ENCODE measurements around the gene NRIP1. TPM values are rescaled to one million over a fixed set of nuclear protein-coding genes. Genes with fewer than 3 reads are reported as not detected.
"Not testable (repeated sequence)": the region's sequence is repeated elsewhere in the genome, so short reads cannot be mapped to it uniquely, and the experiment has no call there.

The NRIP1 gene
- total RNA-seq, 1 experiment from 2014 or later, result 9.4 TPM

GRCh38 chr21:15051644-15052458 is 12.9 kb downstream of the NRIP1 start:
- DNase-seq (ENCODE audit: low read depth, low spot score), result no peak
- in situ Hi-C loops (cut with HindIII; ENCODE audit: low pct_unique_long_range_greater_than_20kb, low sequenced_read_pairs), result no loop called here

GRCh38 chr21:15050568-15051377 is 14.0 kb downstream of the NRIP1 start:
- in situ Hi-C loops (cut with HindIII; ENCODE audit: low pct_unique_long_range_greater_than_20kb, low sequenced_read_pairs), result no loop called here

GRCh38 chr21:15045017-15045416 is 19.8 kb downstream of the NRIP1 start:
- in situ Hi-C loops (cut with HindIII; ENCODE audit: low pct_unique_long_range_greater_than_20kb, low sequenced_read_pairs), result no loop called here
- DNase-seq (ENCODE audit: low read depth, low spot score), result no peak

More at GRCh38 chr21:15050568-15051377, 14.0 kb downstream of the NRIP1 start:
- no peak for DNase-seq (ENCODE audit: low read depth, low spot score)

GRCh38 chr21:15042531-15042930 is 22.3 kb downstream of the NRIP1 start:
- in situ Hi-C loops (cut with HindIII; ENCODE audit: low pct_unique_long_range_greater_than_20kb, low sequenced_read_pairs), result no loop called here
- no peak for DNase-seq (ENCODE audit: low read depth, low spot score)

- DNase-seq (ENCODE audit: low read depth, low spot score), result no peak
- in situ Hi-C loops (cut with HindIII; ENCODE audit: low pct_unique_long_range_greater_than_20kb, low sequenced_read_pairs), result no loop called here
These were observed 25.0 kb downstream of the NRIP1 start for GRCh38 chr21:15039607-15040299.

DNA sequence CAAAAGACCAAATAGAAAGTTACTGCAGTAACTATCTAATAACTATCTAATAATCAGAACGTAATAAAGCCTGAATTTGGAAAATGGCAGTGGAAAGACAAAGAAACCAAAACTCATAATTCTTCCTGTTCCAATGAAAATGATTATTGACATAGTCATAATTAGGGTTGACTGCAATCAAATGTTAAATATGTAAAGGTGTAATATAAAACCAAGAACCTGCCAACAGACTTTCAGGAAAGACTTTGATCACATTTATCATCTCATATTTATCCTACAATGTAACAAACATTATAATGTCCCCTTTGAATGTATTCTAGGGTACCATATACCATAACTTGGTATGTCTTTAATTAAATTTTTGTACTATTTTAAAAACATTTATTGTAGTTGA is 26.9 kb downstream of the NRIP1 start:
- in situ Hi-C loops (cut with HindIII; ENCODE audit: low pct_unique_long_range_greater_than_20kb, low sequenced_read_pairs), result no loop called here
- DNase-seq (ENCODE audit: low read depth, low spot score), result no peak

DNA sequence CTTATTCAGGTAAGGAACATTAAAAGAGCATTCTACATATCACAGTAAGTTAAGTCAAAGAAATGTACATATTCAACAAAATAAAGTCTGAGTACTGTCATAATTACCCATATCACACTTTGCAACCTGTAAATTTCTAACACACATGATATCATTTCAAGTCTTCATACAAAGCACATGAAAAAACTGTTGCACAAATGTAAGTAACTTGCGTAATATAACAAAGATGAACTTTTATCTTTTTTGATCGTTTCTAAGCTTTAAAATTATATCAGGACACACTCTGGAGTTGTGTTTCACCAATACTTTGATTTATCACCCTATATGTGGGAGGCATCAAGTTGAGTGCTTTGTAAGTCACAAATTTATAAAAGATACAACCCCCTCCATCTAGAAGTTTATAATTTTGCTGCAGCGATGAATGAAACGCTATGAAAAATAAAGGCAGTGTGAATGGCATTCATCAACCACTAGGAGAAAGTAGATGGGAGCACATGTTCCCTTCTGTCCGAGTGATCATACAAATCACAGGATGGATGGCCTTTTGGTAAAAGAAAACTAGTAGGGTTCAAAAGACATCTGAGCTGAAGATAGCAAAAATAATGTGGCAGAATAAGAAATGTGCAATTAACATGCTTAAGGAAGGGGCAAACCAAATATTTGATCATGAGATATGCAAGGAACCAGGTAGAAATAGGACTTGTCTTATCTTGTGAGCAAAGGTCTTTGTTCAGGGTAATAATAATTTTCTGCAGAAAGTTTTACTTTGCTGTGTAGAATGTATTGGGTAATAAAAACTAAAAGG is 27.5 kb downstream of the NRIP1 start:
- in situ Hi-C loops (cut with HindIII; ENCODE audit: low pct_unique_long_range_greater_than_20kb, low sequenced_read_pairs), result no loop called here
- no peak for DNase-seq (ENCODE audit: low read depth, low spot score)

DNA sequence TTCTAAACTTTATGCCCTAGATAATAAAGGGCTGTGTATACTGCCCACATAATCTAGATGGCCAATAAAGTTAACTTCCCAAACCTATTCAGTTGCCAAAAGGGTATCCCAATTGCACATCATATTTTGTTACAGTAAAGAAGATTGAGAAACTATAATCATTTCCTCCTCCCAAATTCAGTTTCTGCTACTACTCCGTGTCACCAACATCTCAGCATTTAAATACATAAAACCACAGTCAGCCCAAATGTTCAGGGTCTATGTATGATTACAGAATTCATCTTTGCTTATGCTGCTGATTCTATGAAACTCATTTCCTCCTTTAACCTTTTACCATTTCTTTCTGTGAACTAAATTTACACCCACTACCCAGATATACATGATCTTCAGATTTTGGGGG is 28.6 kb downstream of the NRIP1 start:
- DNase-seq (ENCODE audit: low read depth, low spot score), result no peak
- in situ Hi-C loops (cut with HindIII; ENCODE audit: low pct_unique_long_range_greater_than_20kb, low sequenced_read_pairs), result no loop called here

GRCh38 chr21:15034126-15034853 is 30.5 kb downstream of the NRIP1 start:
- no peak for DNase-seq (ENCODE audit: low read depth, low spot score)
- in situ Hi-C loops (cut with HindIII; ENCODE audit: low pct_unique_long_range_greater_than_20kb, low sequenced_read_pairs), result no loop called here

GRCh38 chr21:15031790-15032357 is 32.9 kb downstream of the NRIP1 start:
- in situ Hi-C loops (cut with HindIII; ENCODE audit: low pct_unique_long_range_greater_than_20kb, low sequenced_read_pairs), result no loop called here
- DNase-seq (ENCODE audit: low read depth, low spot score), result no peak

DNA sequence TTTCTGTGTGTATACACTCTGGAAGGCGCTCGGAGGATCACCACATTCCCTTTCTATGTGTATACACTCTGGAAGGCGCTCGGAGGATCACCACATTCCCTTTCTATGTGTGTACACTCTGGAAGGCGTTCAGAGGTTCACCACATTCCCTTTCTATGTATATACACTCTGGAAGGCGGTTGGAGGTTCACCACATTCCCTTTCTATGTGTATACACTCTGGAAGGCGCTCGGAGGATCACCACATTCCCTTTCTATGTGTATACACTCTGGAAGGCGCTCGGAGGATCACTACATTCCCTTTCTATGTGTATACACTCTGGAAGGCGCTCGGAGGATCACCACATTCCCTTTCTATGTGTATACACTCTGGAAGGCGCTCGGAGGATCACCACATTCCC is 33.4 kb downstream of the NRIP1 start:
- in situ Hi-C loops (cut with HindIII; ENCODE audit: low pct_unique_long_range_greater_than_20kb, low sequenced_read_pairs); DNase-seq (ENCODE audit: low read depth, low spot score): not testable (repeated sequence)

DNA sequence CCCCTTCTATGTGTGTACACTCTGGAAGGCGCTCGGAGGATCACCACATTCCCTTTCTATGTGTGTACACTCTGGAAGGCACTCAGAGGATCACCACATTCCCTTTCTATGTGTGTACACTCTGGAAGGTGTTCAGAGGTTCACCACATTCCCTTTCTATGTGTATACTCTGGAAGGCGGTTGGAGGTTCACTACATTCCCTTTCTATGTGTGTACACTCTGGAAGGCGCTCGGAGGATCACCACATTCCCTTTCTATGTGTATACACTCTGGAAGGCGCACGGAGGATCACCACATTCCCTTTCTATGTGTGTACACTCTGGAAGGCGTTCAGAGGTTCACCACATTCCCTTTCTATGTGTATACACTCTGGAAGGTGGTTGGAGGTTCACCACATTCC is 33.9 kb downstream of the NRIP1 start:
- in situ Hi-C loops (cut with HindIII; ENCODE audit: low pct_unique_long_range_greater_than_20kb, low sequenced_read_pairs), result not testable (repeated sequence)

DNA sequence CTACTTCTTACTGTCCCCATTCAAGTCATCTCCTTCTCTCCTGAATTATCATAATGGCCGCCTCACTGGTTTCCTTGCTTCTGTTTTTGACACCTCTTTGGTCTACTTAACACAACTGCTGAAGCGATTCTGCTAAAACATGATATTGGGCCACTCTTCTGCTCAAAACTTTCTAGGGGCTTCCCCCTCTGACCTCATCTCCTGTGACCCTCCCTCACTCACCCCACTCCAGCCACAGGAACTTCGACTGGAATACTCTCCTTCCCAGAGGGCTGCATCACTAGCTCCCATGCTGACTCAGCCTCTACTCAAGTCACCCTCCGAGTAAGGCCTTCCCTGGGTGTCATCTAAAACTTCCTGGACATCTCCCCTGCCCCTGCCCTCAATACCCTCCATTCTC is 35.7 kb downstream of the NRIP1 start:
- no peak for DNase-seq (ENCODE audit: low read depth, low spot score)

More for the DNA sequence above, 33.9 kb downstream of the NRIP1 start:
- not testable (repeated sequence) for DNase-seq (ENCODE audit: low read depth, low spot score)

GRCh38 chr21:15028186-15028585 is 36.6 kb downstream of the NRIP1 start:
- DNase-seq (ENCODE audit: low read depth, low spot score), result no peak
- in situ Hi-C loops (cut with HindIII; ENCODE audit: low pct_unique_long_range_greater_than_20kb, low sequenced_read_pairs), result no loop called here

More for the DNA sequence above, 35.7 kb downstream of the NRIP1 start:
- in situ Hi-C loops (cut with HindIII; ENCODE audit: low pct_unique_long_range_greater_than_20kb, low sequenced_read_pairs), result no loop called here

GRCh38 chr21:15027056-15027455 is 37.7 kb downstream of the NRIP1 start:
- in situ Hi-C loops (cut with HindIII; ENCODE audit: low pct_unique_long_range_greater_than_20kb, low sequenced_read_pairs), result no loop called here
- DNase-seq (ENCODE audit: low read depth, low spot score), result no peak

GRCh38 chr21:15026370-15026769 is 38.4 kb downstream of the NRIP1 start:
- in situ Hi-C loops (cut with HindIII; ENCODE audit: low pct_unique_long_range_greater_than_20kb, low sequenced_read_pairs), result no loop called here
- no peak for DNase-seq (ENCODE audit: low read depth, low spot score)

DNA sequence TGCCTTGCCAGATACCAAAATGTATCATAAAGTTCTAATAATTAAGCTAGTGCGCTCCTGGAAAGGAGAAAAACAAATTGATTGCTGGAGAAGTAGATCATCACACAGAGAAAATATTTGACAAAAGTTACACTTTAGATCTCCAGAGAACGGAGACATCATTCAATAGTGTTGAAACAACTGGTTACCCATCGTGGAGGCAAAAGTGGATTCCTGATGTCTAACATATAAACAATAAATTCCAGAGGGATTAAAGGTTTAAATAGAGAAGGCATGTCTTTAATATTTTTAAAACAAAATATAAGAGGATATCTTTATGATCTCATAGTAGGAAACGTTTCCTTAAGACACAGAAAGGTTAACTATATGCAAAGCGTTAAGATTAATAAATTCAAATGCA is 41.0 kb downstream of the NRIP1 start:
- no peak for DNase-seq (ENCODE audit: low read depth, low spot score)
- in situ Hi-C loops (cut with HindIII; ENCODE audit: low pct_unique_long_range_greater_than_20kb, low sequenced_read_pairs), result no loop called here
